ENCODE measurements around the gene ZFP91. TPM values are rescaled to one million over a fixed set of nuclear protein-coding genes. Genes with fewer than 3 reads are reported as not detected.

ZFP91 gene
- polyA plus RNA-seq, 1 of the 3 experiments (the other 2 are of a cell fraction) = 12.2 TPM

DNA sequence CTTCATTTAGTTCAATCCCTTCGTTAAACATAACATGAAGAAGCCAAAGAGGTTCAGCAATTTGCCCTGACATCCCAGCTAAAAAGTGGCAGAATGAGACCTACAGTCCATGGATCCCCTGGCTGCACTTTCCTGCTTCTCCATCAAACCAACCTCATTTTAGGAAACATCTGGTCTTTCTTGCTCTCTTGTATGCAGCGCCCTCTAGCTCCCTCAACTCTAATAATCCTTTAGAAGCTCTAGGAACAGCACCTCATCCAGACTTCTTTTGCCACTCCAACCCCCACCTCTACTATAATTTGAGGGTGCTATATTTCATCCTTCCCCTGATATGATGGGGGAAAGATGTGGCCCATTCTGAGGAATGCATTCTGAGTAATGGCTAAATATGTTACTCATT lies 51.0 kb downstream of the ZFP91 start (continued):
- TF ChIP-seq EZH2phosphoT487 (IDR thresholded peaks at IDR 0.05; ENCODE audit: borderline replicate concordance, low read depth) (no peak), CTCF (IDR thresholded peaks at IDR 0.05) (peak; percentile 65), TCF12 (IDR thresholded peaks at IDR 0.05) (no peak; the same call in 1 of the 2 replicates), SMC3 (IDR thresholded peaks at IDR 0.05; ENCODE audit: low read depth, low read length) (peak; percentile 31)

- POLR2A ChIA-PET = no interaction called here
- peaks cover 0 to 5% of the 10 kb centered on the region in 2 experiments for H3K36me3 ChIP-seq (replicated peaks in 1 of 2; ENCODE audit: control insufficient read depth in 1 of 2, insufficient read depth in 2 of 2, low read length in 1 of 2)
- H3K9me3 ChIP-seq = no peaks in the 10 kb centered on the region
- TF ChIP-seq, protein P1, sequence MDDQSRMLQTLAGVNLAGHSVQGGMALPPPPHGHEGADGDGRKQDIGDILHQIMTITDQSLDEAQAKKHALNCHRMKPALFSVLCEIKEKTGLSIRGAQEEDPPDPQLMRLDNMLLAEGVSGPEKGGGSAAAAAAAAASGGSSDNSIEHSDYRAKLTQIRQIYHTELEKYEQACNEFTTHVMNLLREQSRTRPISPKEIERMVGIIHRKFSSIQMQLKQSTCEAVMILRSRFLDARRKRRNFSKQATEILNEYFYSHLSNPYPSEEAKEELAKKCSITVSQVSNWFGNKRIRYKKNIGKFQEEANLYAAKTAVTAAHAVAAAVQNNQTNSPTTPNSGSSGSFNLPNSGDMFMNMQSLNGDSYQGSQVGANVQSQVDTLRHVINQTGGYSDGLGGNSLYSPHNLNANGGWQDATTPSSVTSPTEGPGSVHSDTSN (IDR thresholded peaks at IDR 0.05) = no peak
- no peak for TF ChIP-seq TEAD4 (IDR thresholded peaks at IDR 0.05; ENCODE audit: borderline replicate concordance, insufficient read depth)
- TF ChIP-seq, protein P2, sequence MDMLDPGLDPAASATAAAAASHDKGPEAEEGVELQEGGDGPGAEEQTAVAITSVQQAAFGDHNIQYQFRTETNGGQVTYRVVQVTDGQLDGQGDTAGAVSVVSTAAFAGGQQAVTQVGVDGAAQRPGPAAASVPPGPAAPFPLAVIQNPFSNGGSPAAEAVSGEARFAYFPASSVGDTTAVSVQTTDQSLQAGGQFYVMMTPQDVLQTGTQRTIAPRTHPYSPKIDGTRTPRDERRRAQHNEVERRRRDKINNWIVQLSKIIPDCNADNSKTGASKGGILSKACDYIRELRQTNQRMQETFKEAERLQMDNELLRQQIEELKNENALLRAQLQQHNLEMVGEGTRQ (IDR thresholded peaks at IDR 0.05; ENCODE audit: borderline replicate concordance, low read depth, low read length) = no peak
- TF ChIP-seq USF1 (IDR thresholded peaks at IDR 0.05; ENCODE audit: borderline replicate concordance, low read depth) = no peak
- TF ChIP-seq POLR2AphosphoS5 (IDR thresholded peaks at IDR 0.05; ENCODE audit: low read depth, low read length) = no peak
- TF ChIP-seq RFX5 (IDR thresholded peaks at IDR 0.05; ENCODE audit: low read length) = no peak
- no peak for TF ChIP-seq RXRA (IDR thresholded peaks at IDR 0.05; ENCODE audit: borderline replicate concordance, low read depth)
- TF ChIP-seq JUND (IDR thresholded peaks at IDR 0.05) = no peak
- no peak for TF ChIP-seq FOXJ3 (CRISPR knock-in tag; IDR thresholded peaks at IDR 0.05)
- no peak for TF ChIP-seq MXI1 (IDR thresholded peaks at IDR 0.05; ENCODE audit: low read depth, low read length)
- TF ChIP-seq TAF1 (IDR thresholded peaks at IDR 0.05; ENCODE audit: borderline replicate concordance, low read depth, low read length) = no peak
- TF ChIP-seq CHD2 (IDR thresholded peaks at IDR 0.05; ENCODE audit: low read length, partially characterized antibody) = no peak
- TF ChIP-seq NFIC (IDR thresholded peaks at IDR 0.05; ENCODE audit: borderline replicate concordance) = no peak
- TF ChIP-seq EZH2phosphoT487 (IDR thresholded peaks at IDR 0.05; ENCODE audit: borderline replicate concordance, low read depth) = no peak
- H2AFZ ChIP-seq (ENCODE audit: low read depth) = no peak overlapping the region
- H3F3A ChIP-seq (replicated peaks; ENCODE audit: insufficient read depth) = peaks cover 14% of the 10 kb centered on the region
- H3K4me1 ChIP-seq (ENCODE audit: control insufficient read depth in 1 of 2, insufficient read depth in 2 of 2, low read depth in 1 of 2, low read length in 1 of 2) = peaks cover 0 to 17% of the 10 kb centered on the region in 2 experiments; a peak in 3 of 4 replicates
- no peaks in the 10 kb centered on the region for H3K27me3 ChIP-seq (ENCODE audit: insufficient read depth)
- no peak overlapping the region for H3K9ac ChIP-seq
- no peaks in the 10 kb centered on the region for H4K20me1 ChIP-seq (ENCODE audit: insufficient read depth)
- DNase-seq = no peak
- 97% methylated on average over 3 of the region's 3 CpGs for WGBS (ENCODE audit: low lambda C conversion rate)
- no peaks in the 10 kb centered on the region for H3K79me2 ChIP-seq (ENCODE audit: insufficient read depth)
- H3K27ac ChIP-seq (ENCODE audit: low read depth in 2 of 2, low read length in 1 of 2) = no peak overlapping the region
- CTCF ChIA-PET = interaction anchor here (1.2 kb wide), 1 partner anchor 64 kb away, joined by 4 read pairs; no protein-coding TSS in a partner anchor
- H3K4me2 ChIP-seq = no peak overlapping the region
- H3K4me3 ChIP-seq (ENCODE audit: low read depth in 2 of 2, low read length in 1 of 2) = no peak overlapping the region
- no peaks in the 10 kb centered on the region for H3K9me2 ChIP-seq
Measured at GRCh38 chr11:58631378-58631777, 52.5 kb downstream of the ZFP91 start.
